22Rv1 (cell line): ENCODE measurements around the gene RPL35.

Experiments
- ZFX ChIP-seq: fragments of 450-650 bp; IDR thresholded peaks from 2 replicates; pipeline ENCODE4 v1.6.1; 2017; ENCODE audit warnings: antibody characterized with exemption, borderline replicate concordance
- TF ChIP-seq, protein P1 (sequence below): fragments of 450-650 bp; IDR thresholded peaks from 2 replicates; pipeline ENCODE4 v1.5.1; 2017; ENCODE audit warnings: mild to moderate bottlenecking

DNA sequence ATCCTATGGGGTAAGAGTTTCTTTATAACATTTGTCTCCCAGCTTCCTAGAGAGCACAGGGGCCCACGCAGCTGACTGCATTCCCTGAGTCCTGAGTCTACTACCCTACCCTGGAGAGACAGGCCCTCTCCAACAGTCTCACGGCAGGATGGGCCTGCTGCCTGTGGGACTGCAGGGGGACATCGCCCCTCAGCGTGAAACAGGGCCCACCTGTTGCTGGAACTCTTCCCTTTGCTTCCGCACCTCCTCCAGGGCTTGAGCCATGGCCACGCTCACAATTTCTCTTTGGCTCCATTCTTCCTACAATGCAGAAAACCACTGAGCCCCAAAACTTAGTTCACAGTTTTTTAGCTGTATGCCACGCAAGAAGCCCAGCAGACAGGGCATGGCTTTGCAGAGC is 28.4 kb upstream of the RPL35 start:
- TF ChIP-seq, protein P1, sequence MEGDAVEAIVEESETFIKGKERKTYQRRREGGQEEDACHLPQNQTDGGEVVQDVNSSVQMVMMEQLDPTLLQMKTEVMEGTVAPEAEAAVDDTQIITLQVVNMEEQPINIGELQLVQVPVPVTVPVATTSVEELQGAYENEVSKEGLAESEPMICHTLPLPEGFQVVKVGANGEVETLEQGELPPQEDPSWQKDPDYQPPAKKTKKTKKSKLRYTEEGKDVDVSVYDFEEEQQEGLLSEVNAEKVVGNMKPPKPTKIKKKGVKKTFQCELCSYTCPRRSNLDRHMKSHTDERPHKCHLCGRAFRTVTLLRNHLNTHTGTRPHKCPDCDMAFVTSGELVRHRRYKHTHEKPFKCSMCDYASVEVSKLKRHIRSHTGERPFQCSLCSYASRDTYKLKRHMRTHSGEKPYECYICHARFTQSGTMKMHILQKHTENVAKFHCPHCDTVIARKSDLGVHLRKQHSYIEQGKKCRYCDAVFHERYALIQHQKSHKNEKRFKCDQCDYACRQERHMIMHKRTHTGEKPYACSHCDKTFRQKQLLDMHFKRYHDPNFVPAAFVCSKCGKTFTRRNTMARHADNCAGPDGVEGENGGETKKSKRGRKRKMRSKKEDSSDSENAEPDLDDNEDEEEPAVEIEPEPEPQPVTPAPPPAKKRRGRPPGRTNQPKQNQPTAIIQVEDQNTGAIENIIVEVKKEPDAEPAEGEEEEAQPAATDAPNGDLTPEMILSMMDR: no peak
- TF ChIP-seq ZFX: no peak
